GM12801 (cell line): ENCODE data around the gene CAMKV.

ENCODE experiments used
- CTCF ChIP-seq: IDR thresholded peaks from one replicate; pipeline ENCODE4 v1.5.1; 2011; ENCODE audit warnings: control low read depth; ENCODE audit not compliant: insufficient read length; ENCODE audit errors: extremely low read depth

The CAMKV gene

GRCh38 chr3:49813497-49814174 is 56.1 kb downstream of the CAMKV start, which contains the start of gene UBA7:
Gene UBA7 (minus strand): TSS chr3:49813953. CDS start chr3:49813787, 166 bp downstream.
- no peak for TF ChIP-seq CTCF

- no peak for TF ChIP-seq CTCF
These were observed 56.7 kb downstream of the CAMKV start for GRCh38 chr3:49812916-49813496.
